B cell (primary cell): ENCODE data around the gene EVC. TPM values are rescaled to one million over a fixed set of nuclear protein-coding genes. Genes with fewer than 3 reads are reported as not detected.

Experiments
- ATAC-seq: fragments of 200-7000 bp; cut with Tn5 transposase; one replicate; pipeline ENCODE4 v1.10.0; 2021; ENCODE audit warnings: low read depth, mild to moderate bottlenecking, moderate number of reproducible peaks, moderate library complexity
- CTCF ChIA-PET: fragments of 350-600 bp; sonication (Branson Sonifier 250); formaldehyde crosslinking; loops from one replicate; lab custom pipeline; 2021; ENCODE audit warnings: antibody characterized with exemption, inconsistent platforms; lab: Charles Lee
- POLR2A ChIA-PET: fragments of 350-600 bp; sonication (Branson Sonifier 250); formaldehyde crosslinking; loops from one replicate; lab custom pipeline; 2021; ENCODE audit warnings: antibody characterized with exemption; lab: Charles Lee
- DNase-seq: peaks from one replicate; pipeline ENCODE4 v3.0.0; 2013
- H2AFZ ChIP-seq: 2 replicates; pipeline ENCODE4 v1.6.1; 2012; ENCODE audit warnings: mild to moderate bottlenecking, low read depth, low read length; ENCODE audit not compliant: insufficient read depth, poor library complexity, severe bottlenecking
- H3K27ac ChIP-seq, 2 donors: 1 replicate in 1 of 2; 2 replicates in 1 of 2; pipeline ENCODE4 v1.5.1; 2012 to 2013; ENCODE audit warnings: low read length in 2 of 2, mild to moderate bottlenecking in 2 of 2, moderate library complexity in 1 of 2
- H3K27me3 ChIP-seq, 4 experiments: fragments of 200-600 bp in 1 of 4; sonication (generic) in 1 of 4; replicated peaks in 1 of 4; 1 replicate in 2 of 4; 2 replicates in 2 of 4; pipeline versions ENCODE4 v1.6.1 to v1.7.0; 2013 to 2016; ENCODE audit warnings: low read length in 3 of 4, mild to moderate bottlenecking in 2 of 4, mixed read lengths in 1 of 4, moderate library complexity in 1 of 4; ENCODE audit not compliant: insufficient read depth in 4 of 4, control insufficient read depth in 3 of 4; ENCODE audit errors: control extremely low read depth in 1 of 4
- H3K36me3 ChIP-seq, 2 experiments: replicated peaks in 1 of 2; 1 replicate in 1 of 2; 2 replicates in 1 of 2; pipeline versions ENCODE4 v1.6.1 to v1.7.1; 2013; ENCODE audit warnings: low read length in 1 of 2; ENCODE audit not compliant: insufficient read depth in 2 of 2, control insufficient read depth in 1 of 2; ENCODE audit errors: control extremely low read depth in 1 of 2, extremely low read depth in 1 of 2
- H3K4me1 ChIP-seq, 2 donors: fragments of 200-600 bp in 1 of 2; sonication (generic) in 1 of 2; 1 replicate in 1 of 2; 2 replicates in 1 of 2; pipeline versions ENCODE4 v1.5.1 to v1.6.1; 2013 to 2017; ENCODE audit warnings: low read length in 2 of 2; ENCODE audit not compliant: control insufficient read depth in 2 of 2, insufficient read depth in 2 of 2
- H3K4me2 ChIP-seq: replicated peaks from 2 replicates; pipeline ENCODE3; 2012; ENCODE audit warnings: mild to moderate bottlenecking, low read depth, low read length; ENCODE audit not compliant: poor library complexity, severe bottlenecking
- H3K4me3 ChIP-seq, 5 experiments: fragments of 200-600 bp in 1 of 5; sonication (generic) in 1 of 5; 1 replicate in 3 of 5; 2 replicates in 2 of 5; pipeline versions ENCODE4 v1.5.1 to v1.7.0; 2011 to 2016; ENCODE audit warnings: low read length in 4 of 5, mild to moderate bottlenecking in 4 of 5, low read depth in 2 of 5, control low read depth in 1 of 5, moderate library complexity in 1 of 5; ENCODE audit not compliant: insufficient read depth in 1 of 5; ENCODE audit errors: control extremely low read depth in 1 of 5, extremely low read depth in 1 of 5
- H3K79me2 ChIP-seq: fragments of 200-600 bp; sonication (generic); one replicate; pipeline ENCODE4 v1.6.0; 2016; ENCODE audit warnings: low read length; ENCODE audit not compliant: control insufficient read depth, insufficient read depth
- H3K9ac ChIP-seq: fragments of 200-600 bp; sonication (generic); 2 replicates; pipeline ENCODE4 v1.6.1; 2017; ENCODE audit warnings: mild to moderate bottlenecking, low read length, moderate library complexity
- H3K9me3 ChIP-seq, 3 donors: one replicate each; pipeline versions ENCODE4 v1.6.1 to v1.7.1; 2013; ENCODE audit warnings: low read length in 2 of 3; ENCODE audit not compliant: control insufficient read depth in 2 of 3, insufficient read depth in 1 of 3; ENCODE audit errors: control extremely low read depth in 1 of 3
- H4K20me1 ChIP-seq: 2 replicates; pipeline ENCODE4 v1.6.0; 2012; ENCODE audit warnings: mild to moderate bottlenecking, low read length; ENCODE audit not compliant: insufficient read depth, control insufficient read depth, poor library complexity, severe bottlenecking
- H3K27ac Mint-ChIP-seq: one replicate; pipeline ENCODE4 v1.8.0; 2021; ENCODE audit warnings: mixed read lengths
- H3K27me3 Mint-ChIP-seq: one replicate; pipeline ENCODE4 v1.8.0; 2021; ENCODE audit warnings: mixed read lengths
- H3K4me1 Mint-ChIP-seq: one replicate; pipeline ENCODE4 v1.8.0; 2021; ENCODE audit warnings: mixed read lengths
- H3K4me3 Mint-ChIP-seq: one replicate; pipeline ENCODE4 v1.8.0; 2021; ENCODE audit warnings: mixed read lengths
- H3K9me3 Mint-ChIP-seq: one replicate; pipeline ENCODE4 v1.8.0; 2022; ENCODE audit warnings: mixed read lengths; ENCODE audit not compliant: insufficient read depth
- EZH2 ChIP-seq: IDR thresholded peaks from 2 replicates; pipeline ENCODE4 v1.6.1; 2012; ENCODE audit warnings: borderline replicate concordance, low read depth, mild to moderate bottlenecking, moderate library complexity, low read length; ENCODE audit not compliant: insufficient read depth, poor library complexity, severe bottlenecking
- WGBS: methylation state at CpG from one replicate; pipeline ENCODE4 v1.1.5; 2013; ENCODE audit warnings: missing lambda C conversion rate; ENCODE audit not compliant: insufficient coverage; 5-methylcytosine and 5-hydroxymethylcytosine counted together
- intact Hi-C: fragments of 100-400 bp; cut with micrococcal nuclease; formaldehyde crosslinking; loops from one replicate; pipeline ENCODE4 v1.10.0; 2022
- polyA plus RNA-seq: library from polyadenylated mRNA; depleted of rRNA; stranded (reverse); fragments of >200 nt; gene quantifications from 2 replicates; pipeline ENCODE4 v1.2.3, GENCODE V29; 2012
- total RNA-seq, 2 donors: library from RNA; stranded (reverse); fragments of 120-200 nt in 1 of 2; gene quantifications; 1 replicate in 1 of 2; 2 replicates in 1 of 2; pipeline versions ENCODE4 v1.2.3 to v1.2.4, GENCODE V29; 2013 to 2022
- TF ChIP-seq, protein P1 (sequence below): fragments of 200-600 bp; IDR thresholded peaks from one replicate; pipeline ENCODE4 v1.8.0; 2022; ENCODE audit warnings: antibody characterized with exemption, mild to moderate bottlenecking

EVC gene
- total and polyA plus RNA-seq, 2 donors (not counting 1 experiment from before 2014, with no cell fraction given): 1.5 TPM; not detected in 1

DNA sequence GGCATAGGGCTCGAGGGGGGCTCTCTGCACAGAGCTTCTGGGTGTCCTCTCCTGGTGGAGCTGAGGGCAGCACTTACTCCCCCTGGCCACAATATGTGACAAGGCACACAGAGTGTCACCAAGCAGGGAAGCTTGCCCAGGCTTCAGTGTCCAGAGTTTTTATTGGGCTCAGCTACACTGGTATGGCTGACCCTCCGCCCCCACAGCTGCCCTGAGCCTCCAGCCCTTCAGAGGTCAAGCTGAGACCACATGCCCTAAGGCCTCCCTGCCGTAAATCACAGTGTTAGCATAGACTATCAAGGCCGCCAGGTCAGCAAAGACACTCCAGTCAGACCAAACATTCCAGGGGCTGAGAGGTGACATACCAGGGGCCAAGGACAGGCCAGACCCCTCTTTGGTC lies 59.0 kb downstream of the EVC start:
- H2AFZ ChIP-seq: no peak overlapping the region
- peaks cover 3% of the 10 kb centered on the region for H3K27me3 Mint-ChIP-seq
- H3K79me2 ChIP-seq: no peaks in the 10 kb centered on the region
- H3K27me3 ChIP-seq: no peaks in the 10 kb centered on the region
- no peaks in the 10 kb centered on the region for H4K20me1 ChIP-seq
- TF ChIP-seq, protein P1, sequence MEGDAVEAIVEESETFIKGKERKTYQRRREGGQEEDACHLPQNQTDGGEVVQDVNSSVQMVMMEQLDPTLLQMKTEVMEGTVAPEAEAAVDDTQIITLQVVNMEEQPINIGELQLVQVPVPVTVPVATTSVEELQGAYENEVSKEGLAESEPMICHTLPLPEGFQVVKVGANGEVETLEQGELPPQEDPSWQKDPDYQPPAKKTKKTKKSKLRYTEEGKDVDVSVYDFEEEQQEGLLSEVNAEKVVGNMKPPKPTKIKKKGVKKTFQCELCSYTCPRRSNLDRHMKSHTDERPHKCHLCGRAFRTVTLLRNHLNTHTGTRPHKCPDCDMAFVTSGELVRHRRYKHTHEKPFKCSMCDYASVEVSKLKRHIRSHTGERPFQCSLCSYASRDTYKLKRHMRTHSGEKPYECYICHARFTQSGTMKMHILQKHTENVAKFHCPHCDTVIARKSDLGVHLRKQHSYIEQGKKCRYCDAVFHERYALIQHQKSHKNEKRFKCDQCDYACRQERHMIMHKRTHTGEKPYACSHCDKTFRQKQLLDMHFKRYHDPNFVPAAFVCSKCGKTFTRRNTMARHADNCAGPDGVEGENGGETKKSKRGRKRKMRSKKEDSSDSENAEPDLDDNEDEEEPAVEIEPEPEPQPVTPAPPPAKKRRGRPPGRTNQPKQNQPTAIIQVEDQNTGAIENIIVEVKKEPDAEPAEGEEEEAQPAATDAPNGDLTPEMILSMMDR: no peak
- no peak for TF ChIP-seq EZH2
- no peak overlapping the region for H3K9ac ChIP-seq
- no peaks in the 10 kb centered on the region for H3K36me3 ChIP-seq
- POLR2A ChIA-PET: no interaction called here
- ATAC-seq (no peak), DNase-seq (no peak)
- no peaks in the 10 kb centered on the region for H3K9me3 Mint-ChIP-seq
- peaks cover 0 to 25% (median 0%) of the 10 kb centered on the region in 3 donors for H3K9me3 ChIP-seq
- no peak overlapping the region for H3K27ac Mint-ChIP-seq
- no peaks in the 10 kb centered on the region for H3K4me1 Mint-ChIP-seq
- CTCF ChIA-PET: no interaction called here
- no peak overlapping the region for H3K4me2 ChIP-seq
- no peak overlapping the region for H3K4me3 Mint-ChIP-seq
- H3K27ac ChIP-seq: no peak overlapping the region
- intact Hi-C loops: no loop called here
- H3K4me3 ChIP-seq: no peak overlapping the region
- WGBS: 92% methylated on average over 4 of the region's 4 CpGs
- H3K4me1 ChIP-seq: no peaks in the 10 kb centered on the region

DNA sequence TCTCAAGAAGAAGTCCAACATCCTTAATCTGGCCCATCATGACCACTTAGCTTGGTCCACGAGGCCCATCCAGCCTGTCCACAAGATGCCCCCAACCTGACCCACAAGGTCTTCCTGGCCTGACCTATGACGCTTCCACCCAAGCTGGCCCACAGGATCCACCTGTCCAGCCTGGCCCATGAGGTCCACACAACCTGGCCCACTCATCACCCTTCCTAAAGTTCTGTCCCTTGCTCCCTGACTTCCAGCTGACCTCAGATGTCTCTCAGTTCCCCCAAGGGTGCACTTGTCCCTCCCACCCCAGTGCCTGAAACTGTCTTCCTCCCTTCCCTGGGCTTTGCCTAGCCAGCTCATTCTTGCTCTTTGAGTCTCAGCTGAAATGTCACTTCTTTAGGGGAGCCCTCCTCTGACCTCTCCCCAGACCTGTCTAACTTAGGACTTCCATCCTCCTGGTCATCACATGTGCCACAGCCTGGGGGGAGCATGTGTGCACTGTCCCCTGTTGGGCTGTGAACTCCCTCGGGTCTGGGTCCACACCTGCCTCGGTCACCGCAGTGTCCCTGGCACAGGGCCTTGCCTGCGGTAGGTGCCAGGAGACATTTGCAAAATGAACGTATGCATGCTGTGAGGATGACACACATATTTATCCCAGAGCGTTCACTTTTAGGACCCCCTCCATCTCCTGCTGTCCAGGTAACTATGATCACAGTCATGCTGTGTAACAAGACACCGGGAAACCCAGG lies 61.7 kb downstream of the EVC start:
- intact Hi-C loops: no loop called here
- Mint-ChIP-seq H3K4me1 (no peaks in the 10 kb centered on the region), H3K9me3 (peaks cover 4% of the 10 kb centered on the region), H3K27me3 (peaks cover 3% of the 10 kb centered on the region), H3K27ac (no peak overlapping the region), H3K4me3 (no peak overlapping the region)
- ChIA-PET CTCF (no interaction called here), POLR2A (no interaction called here)
- Histone ChIP-seq H3K4me3 (no peak overlapping the region), H2AFZ (no peak overlapping the region), H3K79me2 (no peaks in the 10 kb centered on the region), H3K9ac (no peak overlapping the region), H3K27ac (no peak overlapping the region), H4K20me1 (no peaks in the 10 kb centered on the region), H3K27me3 (no peaks in the 10 kb centered on the region), H3K36me3 (no peaks in the 10 kb centered on the region), H3K4me2 (no peak overlapping the region), H3K9me3 (peaks cover 0 to 27% (median 1%) of the 10 kb centered on the region in 3 donors), H3K4me1 (no peaks in the 10 kb centered on the region)
- TF ChIP-seq EZH2: no peak
- 92% methylated on average over 9 of the region's 9 CpGs for WGBS
- no peak for DNase-seq
- ATAC-seq: no peak
